LNCAP (cell line): Measurements from ENCODE around the gene HS3ST6.

ENCODE experiments used
- CTCF ChIP-seq: fragments of 450-650 bp; IDR thresholded peaks from 2 replicates; pipeline ENCODE4 v1.5.1; 2017; ENCODE audit warnings: mild to moderate bottlenecking

Gene HS3ST6

GRCh38 chr16:1922357-1922756, 4.1 kb upstream of the HS3ST6 start:
- no peak for TF ChIP-seq CTCF

DNA sequence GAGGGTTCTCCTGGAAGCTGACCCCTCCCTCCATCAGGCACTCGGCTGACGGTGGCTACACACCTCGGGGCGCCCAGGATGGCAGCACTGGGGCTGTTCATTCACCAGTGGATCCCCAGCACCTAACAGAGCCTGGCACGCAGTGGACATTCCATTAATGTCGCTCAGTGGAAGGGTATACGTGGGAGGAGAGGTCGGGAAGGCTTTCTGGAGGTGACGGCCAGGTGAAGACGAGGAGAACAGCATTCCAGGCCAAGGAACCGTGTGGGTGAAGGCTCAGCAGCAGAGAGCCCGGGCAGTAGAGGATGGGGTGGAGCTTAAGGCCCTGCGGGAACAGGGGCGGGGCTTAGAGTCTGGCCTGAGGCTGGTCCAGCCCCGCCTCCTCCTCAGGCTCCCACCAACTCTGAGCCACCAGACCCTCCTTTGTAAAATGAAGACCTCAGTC, 2.5 kb upstream of the HS3ST6 start:
- no peak for TF ChIP-seq CTCF

DNA sequence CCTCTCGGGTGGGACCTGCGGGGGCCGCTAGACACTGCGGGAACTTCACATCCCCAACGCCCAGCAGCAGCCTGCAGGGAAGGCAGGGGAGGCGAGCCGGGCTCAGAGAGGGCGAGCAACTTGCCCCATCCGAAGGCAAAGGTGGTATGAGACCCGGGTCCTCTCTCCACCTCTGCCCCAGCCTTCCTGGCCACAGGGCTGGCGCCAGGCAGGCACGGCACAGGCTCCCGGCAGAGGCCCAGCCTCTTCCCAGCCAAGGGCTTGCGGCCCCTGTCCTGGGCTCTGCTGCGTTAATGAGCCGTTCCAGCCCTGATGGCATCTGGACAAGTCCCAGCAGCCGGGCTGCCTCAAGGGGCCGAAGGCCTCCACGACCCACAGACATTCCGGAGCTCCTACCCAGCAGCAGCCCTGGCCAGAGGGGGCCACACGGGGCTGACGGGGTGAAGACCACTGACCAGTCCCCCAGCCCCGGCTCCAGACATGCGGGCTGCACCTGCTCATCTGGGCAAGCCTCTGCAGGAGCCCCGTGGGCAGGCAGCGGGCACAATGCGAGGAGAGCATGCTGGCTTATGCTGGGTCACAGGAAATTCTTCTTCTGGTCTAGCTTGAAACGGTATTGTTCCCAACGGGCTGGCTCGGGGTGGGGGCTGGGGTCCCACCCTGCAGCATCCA, 1.2 kb upstream of the HS3ST6 start:
- no peak for TF ChIP-seq CTCF

DNA sequence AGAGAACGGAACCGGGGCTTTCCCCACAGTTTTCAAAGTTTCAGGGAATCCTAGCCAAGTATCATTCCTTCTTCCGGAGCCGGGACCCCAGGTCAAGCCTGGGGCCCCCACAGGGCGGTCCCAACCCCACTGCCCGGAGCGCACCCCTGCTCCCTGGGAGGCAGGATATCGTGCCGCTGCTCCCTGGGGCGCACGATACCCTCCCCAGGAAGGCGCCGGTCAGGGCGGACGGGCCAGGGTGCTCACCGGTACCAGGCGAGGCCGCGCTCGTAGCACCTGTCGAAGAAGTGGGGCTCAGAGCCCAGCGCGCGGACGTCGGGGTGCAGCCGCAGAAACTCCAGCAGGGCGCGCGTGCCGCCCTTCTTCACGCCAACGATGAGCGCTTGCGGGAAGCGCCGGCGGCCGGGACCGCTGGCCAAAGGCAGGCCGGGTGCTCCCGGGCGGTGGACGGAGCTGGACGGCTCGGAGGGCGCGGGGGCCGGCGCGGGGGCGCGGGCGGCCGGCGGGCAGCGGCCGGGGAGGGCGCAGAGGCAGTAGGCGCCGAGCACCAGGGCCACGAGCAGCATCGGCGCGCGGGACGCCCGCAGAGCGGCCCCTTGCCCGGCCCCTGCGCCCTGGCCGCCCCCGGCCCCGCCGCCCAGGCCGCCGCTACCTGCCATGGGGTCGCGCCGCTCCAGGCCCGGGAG, 407 bp downstream of the HS3ST6 start:
- no peak for TF ChIP-seq CTCF

GRCh38 chr16:1917056-1917664, 1.1 kb downstream of the HS3ST6 start:
- no peak for TF ChIP-seq CTCF

DNA sequence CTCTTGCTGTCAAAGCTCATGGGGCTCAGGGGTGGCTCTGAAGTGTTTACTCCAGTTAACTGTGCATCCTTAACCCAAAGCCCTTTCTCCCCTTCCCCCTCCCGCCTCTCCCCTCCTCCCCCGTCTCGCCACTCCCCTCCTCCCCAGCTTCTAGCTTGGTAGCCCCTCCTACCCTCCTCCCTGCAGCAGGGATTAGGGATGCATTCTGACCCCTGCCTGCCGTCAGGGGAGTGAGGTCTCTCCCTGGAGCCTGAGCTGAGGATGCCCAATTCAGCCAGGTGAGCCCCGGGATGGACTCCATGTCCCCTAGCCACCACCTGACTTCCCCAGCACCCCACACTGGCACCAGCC, 1.6 kb downstream of the HS3ST6 start:
- TF ChIP-seq CTCF: no peak

DNA sequence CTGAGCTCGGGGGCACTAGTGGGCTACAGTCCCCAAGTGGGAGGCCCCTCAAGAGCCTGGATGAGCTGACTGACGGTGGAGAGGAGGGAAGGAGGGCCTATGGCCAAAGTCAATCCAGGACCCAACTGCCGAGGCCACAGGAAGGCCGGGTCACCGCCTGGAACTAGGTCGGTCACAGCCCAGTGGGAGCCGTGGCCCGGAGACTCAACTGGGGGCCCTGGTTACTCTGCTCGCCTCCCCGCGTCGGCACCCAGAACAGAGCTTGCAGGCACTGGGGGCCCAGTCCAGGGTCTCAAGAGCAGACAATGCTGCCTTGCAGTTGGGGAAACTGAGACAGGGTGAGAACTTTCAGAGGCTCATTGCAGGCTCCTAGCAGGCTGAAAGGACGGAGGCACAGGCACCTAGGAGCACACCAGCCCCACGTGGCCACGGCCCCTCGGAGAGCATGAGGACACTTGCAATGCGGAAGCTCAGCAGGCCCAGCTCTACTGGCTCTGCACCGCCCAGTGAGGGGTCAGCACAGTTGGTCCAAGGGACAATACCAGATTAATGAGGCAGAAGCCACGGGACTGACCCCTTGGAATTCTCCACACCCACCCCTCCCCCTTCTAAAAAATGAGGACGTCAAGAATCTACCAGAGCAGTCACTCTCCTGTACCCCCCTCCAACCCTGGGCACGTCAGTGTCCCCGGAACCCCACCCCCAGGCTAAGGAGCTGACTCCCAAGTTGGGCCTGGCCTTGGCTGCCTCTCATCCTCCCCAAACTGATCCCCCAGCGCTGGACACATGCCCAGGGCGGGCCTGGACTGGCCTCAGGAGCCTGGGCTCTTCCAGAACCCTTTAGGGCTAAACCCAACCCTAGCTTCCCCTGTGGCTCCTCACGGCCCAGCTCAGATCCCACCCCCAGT, 2.2 kb downstream of the HS3ST6 start:
- TF ChIP-seq CTCF: no peak
